ENCODE data around the gene KCNJ2.

DNA sequence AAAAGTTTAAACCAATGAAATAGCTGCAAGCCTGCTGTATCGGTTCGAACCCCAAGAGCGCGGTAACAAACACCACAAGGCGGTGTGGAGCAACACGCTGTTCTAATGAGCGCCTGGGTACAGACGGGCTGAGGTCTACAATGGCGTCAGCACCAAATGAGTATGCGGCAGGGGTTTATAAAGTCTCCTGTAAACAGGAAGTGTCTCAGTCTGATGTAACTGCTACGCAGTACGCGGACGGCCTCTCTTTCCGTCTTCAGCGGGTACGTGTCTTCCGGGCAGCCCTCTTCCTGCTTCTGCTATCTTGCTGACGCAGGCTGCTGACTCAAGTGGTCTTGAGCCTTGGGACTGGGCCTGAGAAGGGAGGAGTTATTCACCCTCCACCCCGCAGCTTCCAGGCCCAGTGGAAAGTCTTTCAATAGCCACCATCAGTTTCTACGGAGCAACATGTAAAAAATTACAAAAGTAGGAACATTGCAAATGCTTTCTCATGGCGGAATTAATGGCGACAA lies 40.5 kb upstream of the KCNJ2 start:
- TF ChIP-seq POLR2A (IDR thresholded peaks at IDR 0.05; ENCODE audit: low read depth) = no peak
- no peak for TF ChIP-seq CTCF (IDR thresholded peaks at IDR 0.05)

All from esophagus muscularis mucosa (tissue), 3 donors.